ENCODE measurements around the gene IL17F.
A peak's percentile ranks its signal among the peaks of the same experiment; 100 is the strongest.
"Not testable (repeated sequence)": the region's sequence is repeated elsewhere in the genome, so short reads cannot be mapped to it uniquely, and the experiment has no call there.

IL17F gene

DNA sequence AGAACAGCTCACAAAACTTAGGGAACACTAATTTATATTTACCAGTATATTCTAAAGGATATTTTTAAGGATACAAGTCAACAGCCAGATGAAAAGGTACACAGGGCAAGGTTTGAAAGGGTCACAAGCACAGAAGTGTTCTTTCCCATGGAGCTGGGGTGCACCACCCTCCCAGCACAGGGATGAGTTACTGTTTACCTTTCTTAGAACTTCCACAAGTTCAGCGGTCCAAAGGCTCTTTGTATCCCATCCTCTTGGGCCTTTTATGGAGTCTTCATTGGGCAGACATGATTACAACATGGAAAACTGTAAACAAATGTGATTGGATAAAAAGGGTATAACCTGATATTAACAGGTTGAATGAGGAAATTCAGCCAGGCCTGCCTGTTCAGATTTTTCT lies 1.1 kb upstream of the IL17F start:
- DNase-seq (ENCODE audit: low read depth in 3 of 3): no peak

GRCh38 chr6:52243282-52243893 lies 912 bp downstream of the IL17F start:
- DNase-seq (ENCODE audit: low read depth in 3 of 3): no peak

GRCh38 chr6:52241819-52242218 lies 2.5 kb downstream of the IL17F start:
- DNase-seq (ENCODE audit: low read depth in 3 of 3): no peak

DNA sequence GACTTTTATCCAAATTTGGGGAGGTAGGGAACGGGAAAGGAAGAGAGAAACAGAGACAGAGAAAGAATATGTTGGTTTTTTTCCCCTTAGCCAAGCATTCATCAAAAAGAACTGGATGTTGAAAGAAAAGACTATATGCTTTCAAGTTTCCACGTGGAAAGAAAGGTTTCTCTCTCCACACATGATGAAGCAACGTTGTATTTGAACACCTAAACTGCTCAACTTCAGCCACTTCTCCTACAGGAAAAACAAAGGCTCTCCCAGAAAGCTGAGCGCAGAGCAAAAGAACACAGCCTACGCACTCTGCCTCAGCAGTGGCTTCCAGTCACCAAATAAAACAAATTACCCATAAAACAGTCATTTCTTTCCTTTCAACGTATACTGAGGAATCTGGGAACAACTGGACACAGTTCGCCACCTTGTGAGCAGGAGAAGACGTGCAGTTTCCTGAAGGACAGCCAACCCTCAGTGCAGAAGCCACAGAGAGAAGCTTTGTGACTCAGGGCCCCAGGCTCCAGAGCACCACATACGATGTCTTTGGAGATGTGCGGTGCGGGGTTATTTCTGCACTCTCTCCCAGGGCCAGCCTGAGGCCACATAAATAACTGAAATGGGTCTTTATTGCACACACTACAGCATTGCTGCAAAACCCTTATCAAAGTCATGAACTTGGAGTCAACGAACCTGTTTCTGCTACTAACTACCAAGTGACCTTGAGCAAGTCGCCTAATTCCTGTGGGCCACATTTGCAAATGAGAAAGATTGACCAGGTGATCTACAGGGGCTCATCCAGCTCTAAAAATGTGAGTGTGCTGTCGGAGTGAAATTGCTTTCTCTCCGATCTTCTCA lies 10.1 kb downstream of the IL17F start:
- peak in 1 of 3 donors; percentile 54 for DNase-seq (ENCODE audit: low read depth in 3 of 3)

GRCh38 chr6:52233005-52233404 lies 11.3 kb downstream of the IL17F start:
- no peak for DNase-seq (ENCODE audit: low read depth in 3 of 3)

DNA sequence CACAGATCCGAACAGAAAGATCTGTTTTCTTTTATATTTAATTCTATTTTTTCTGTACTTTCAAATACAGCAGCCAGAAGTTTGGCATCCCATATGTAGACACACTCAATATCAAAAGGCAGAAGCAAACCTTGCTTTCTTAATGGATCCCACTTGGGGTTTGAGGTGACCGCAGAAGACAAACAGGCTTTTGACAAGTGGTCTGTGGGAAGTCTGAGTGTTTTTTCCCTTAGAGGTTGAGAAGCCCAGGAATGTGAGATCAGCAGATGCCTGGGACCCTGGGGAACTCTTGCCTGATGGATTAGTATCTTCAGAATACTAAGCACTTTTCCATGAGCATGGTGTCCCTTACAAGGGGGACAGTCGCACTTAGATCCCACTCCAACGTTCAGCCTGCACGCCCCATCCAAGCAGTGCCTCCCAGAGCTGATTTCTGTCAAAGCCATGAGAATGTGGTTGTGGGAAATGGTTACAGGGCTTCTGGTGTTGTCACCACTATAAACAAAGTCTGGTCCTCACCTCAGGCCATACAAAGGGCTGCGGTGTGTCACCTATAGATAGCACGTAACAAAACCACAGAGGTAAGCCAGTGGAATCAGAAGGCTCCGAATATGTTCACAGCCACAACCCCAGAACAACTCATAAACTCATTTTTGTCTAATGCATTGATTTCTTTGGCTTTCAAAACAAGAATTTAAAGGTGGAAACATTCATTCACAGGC lies 12.7 kb downstream of the IL17F start:
- DNase-seq (ENCODE audit: low read depth in 3 of 3): peak in 1 of 3 donors; percentile 17

- DNase-seq (ENCODE audit: low read depth in 3 of 3): no peak
Observed at GRCh38 chr6:52230685-52231084, 13.6 kb downstream of the IL17F start.

DNA sequence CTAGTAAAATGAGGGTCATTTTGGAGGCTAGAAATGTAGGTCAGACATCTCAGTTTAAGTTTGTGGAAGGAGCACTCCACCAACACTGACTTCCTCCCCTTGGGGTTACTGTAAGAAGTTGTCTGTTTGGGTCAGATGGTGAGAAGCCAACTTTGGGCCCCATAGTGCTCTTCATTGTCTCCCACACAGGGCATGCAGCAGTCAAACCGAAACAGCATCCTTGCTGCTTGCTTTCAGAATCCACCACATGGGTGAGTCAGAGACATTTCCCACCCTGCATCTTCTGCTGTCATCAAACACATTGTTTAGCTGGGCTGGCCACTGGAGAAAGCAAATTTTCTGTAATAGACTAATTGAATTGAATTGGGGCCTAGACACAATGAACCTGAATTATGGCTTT lies 16.8 kb downstream of the IL17F start:
- peak; percentile 47 to 75 (median 63) for DNase-seq (ENCODE audit: low read depth in 3 of 3)

DNA sequence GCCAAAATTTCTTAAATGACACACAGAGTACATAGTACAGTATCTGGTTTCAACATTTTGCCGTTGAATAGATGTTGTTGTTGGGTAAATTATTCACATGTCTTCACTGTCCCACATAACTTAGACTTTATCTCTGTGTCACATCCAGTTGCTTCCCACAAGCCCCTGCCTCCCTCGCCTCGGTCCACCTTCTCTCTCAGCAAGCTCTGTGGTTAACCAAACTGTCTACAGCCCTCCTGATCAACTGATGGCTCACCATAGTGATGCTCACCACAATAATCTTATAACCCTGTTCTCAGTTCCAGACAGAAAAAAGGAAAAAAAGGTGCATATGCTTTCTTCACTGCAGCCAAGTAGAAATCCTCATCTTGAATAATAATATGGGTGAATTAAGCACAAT lies 23.0 kb downstream of the IL17F start:
- peak; percentile 21 to 65 (median 29) for DNase-seq (ENCODE audit: low read depth in 3 of 3)

DNA sequence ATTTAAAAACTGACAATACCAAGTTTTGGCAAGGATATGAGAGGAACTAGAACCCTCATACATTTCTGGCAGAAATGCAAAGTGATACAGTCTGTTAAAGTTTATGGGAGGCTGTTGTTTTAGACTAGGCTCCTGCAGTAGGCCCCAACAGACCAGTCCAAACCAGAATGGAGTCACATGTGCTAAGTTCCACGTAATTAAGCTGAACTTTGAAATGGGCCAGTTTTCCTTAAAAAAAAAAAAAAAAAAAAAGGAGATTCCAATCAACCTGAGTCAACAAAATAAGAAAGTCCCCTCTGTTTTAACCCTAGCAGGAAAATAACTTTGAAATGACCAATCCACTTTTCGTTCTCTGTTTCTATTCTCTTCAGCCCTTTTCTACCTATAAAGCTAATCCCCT lies 26.5 kb downstream of the IL17F start:
- DNase-seq (ENCODE audit: low read depth in 3 of 3): no peak

DNA sequence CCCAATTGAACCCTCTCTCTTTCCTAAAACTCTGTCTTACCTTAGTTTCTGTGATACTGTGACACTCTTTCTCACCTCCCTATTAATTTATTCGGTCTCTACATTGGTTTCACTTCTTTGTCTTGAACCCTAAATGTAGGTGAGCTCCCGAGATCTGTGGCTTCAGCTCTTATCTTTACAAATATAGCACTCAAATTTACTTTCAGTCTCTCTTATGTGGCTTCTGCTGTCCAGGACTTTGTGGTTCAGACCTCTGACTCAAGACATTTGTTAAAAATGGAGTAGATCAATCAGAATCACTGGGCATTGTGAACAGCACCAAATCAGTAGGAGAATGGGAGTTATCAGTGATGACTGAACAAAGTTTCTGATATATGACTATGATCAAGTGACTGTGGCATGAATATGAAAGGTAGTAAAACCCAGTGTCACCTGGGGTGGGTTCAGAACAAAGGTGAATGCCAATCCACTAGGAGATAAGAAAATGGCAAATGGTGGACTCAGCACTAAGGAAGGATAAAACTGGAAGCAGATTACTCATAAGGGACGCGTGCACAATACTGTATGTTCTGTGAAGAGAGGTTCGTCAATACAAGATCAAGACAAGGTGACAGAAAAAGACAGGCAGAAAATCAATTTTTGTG lies 27.2 kb downstream of the IL17F start:
- no peak for DNase-seq (ENCODE audit: low read depth in 3 of 3)

DNA sequence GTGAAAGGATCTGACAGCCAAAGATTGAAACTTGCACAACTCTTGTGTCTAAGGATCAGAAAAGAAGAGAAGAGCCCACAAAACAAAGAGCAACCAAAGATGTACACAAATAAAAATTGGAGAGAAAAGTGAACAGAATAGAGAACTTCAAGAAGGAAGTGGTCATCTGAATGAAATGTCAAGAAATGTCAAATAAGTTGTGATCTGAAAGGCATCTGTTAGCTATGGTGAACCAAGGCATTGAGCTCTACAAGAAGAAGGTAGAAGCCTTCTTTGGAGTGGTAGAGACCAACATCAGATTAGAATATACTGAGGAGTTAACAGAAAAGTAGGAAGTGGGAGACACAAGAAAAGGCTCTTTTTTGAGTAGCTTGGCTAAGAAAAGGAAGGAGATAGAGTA lies 28.5 kb downstream of the IL17F start:
- DNase-seq (ENCODE audit: low read depth in 3 of 3): no peak

- DNase-seq (ENCODE audit: low read depth in 3 of 3): peak in 1 of 3 donors; percentile 28
Observed at GRCh38 chr6:52213127-52213526, 31.2 kb downstream of the IL17F start.

DNA sequence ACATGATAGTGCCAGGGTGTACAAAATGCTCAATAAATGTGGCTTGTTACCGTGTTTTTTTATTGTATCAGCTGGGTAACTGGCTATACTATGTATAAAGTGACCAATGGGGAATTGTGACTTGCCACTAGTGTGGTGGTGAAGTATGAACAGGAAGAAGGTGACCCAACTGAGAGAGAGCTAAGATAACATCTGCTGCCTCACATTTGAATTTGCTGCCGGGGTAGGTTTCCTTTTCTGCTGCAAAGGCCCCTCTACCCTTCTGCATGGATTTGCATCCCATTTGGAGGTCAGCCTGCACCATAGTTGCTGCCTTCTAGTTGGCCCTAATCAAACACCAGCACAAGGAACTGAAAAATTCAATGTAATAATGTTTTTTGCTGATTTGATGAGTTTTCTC lies 34.1 kb downstream of the IL17F start:
- DNase-seq (ENCODE audit: low read depth in 3 of 3): no peak

DNA sequence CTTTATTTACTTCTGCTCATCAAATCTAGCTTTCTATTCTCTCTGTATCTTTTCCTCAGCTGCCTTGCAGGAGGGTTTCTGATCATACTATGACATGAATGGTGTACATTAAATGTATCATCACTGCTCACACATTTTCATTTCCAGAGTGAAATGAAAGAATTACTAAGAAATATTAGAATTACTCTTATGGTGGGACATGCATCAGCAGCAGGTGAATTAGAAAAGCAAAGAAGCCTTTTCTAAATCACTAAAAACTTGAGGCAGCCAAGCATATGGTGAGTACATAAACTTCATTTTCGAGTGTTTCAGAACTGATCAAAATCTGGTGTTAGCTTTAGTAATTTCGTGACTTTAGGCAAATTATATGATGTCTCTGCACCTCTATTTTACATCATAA lies 34.5 kb downstream of the IL17F start:
- DNase-seq (ENCODE audit: low read depth in 3 of 3): no peak

GRCh38 chr6:52208612-52209011 lies 35.7 kb downstream of the IL17F start:
- no peak for DNase-seq (ENCODE audit: low read depth in 3 of 3)

- DNase-seq (ENCODE audit: low read depth in 3 of 3): no peak
Observed at GRCh38 chr6:52207066-52207465, 37.2 kb downstream of the IL17F start.

GRCh38 chr6:52201493-52201892 lies 42.8 kb downstream of the IL17F start:
- no peak for DNase-seq (ENCODE audit: low read depth in 3 of 3)

DNA sequence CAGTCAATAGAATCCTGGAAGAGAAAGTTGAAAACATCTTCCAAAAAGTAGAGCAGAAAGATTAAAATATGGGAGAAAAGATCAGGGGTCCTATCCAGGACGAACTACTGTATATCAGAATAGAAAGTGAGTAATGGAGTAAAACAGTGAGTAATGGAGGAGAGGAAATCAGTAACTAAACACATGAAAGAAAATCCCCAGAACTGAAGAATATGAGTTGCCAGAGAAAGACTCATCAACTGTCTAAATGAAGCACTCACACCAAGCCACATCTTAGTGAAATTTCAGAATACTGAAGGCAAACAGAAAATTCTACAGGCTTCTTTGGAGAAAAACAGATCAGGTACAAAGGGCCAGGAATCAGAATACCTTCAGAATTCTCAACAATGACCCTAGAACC lies 43.3 kb downstream of the IL17F start:
- DNase-seq (ENCODE audit: low read depth in 3 of 3): no peak

GRCh38 chr6:52200088-52200487 lies 44.2 kb downstream of the IL17F start:
- DNase-seq (ENCODE audit: low read depth in 3 of 3): not testable (repeated sequence)

DNA sequence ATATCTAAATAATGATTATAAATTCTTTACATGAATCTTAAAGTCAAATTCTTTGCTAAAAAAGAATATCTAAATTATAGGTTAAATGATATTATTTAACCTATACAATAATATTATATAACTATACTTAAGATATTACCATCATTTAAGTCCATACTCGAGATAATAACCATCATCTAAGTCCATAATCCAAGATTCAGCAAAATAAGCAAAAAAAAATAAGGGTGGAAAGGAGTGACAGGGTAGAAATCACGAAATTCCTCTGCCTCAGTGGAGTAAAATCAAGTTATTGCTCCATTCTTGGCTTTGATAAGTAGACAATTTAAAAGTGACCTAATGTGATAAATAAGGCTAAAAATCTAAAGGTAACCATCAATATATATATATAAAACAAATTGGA lies 48.4 kb downstream of the IL17F start:
- no peak for DNase-seq (ENCODE audit: low read depth in 3 of 3)

DNA sequence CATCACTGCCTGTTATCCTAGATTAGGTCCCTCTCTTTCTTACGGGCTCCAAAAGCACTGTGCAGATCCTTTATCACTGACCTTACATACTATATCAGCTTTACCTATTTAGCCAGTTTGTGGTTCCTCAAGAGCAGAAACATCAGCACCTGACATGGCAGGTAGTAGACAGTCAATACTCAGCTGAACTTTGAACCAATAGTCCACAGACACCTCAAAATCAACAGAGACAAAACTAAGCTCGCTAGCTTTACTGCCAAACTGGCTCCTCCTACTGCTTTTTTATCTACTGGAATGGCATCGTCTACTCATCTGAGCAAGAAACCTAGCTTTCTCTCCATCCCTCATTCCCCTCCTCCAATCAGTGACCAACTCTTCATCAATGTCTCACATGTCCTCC lies 52.5 kb downstream of the IL17F start:
- no peak for DNase-seq (ENCODE audit: low read depth in 3 of 3)
